ENCODE data around the gene ZFY. TPM values are rescaled to one million over a fixed set of nuclear protein-coding genes. Genes with fewer than 3 reads are reported as not detected.

ZFY gene
- total and polyA plus RNA-seq, 2 donors (not counting 1 experiment from before 2014, with no cell fraction given): 30.2 TPM; not detected in 1

GRCh38 chrY:3007967-3008366 is 72.8 kb downstream of the ZFY start:
- Histone ChIP-seq H3K27ac (ENCODE audit: low read length in 2 of 2) (no peak overlapping the region), H3K9ac (ENCODE audit: low read length) (no peak overlapping the region), H3K4me2 (replicated peaks; ENCODE audit: low read depth, low read length, poor library complexity, severe bottlenecking) (no peak overlapping the region), H3K36me3 (replicated peaks in 1 of 2; ENCODE audit: control extremely low read depth in 1 of 2, control insufficient read depth in 1 of 2, extremely low read depth in 1 of 2, insufficient read depth in 2 of 2, low read length in 1 of 2) (peaks cover 0 to 16% of the 10 kb centered on the region in 2 experiments), H3K4me3 (ENCODE audit: control extremely low read depth in 1 of 5, extremely low read depth in 1 of 5, insufficient read depth in 1 of 5, low read depth in 2 of 5, low read length in 4 of 5) (no peak overlapping the region), H3K27me3 (replicated peaks in 1 of 4; ENCODE audit: control extremely low read depth in 1 of 4, control insufficient read depth in 3 of 4, insufficient read depth in 4 of 4, low read length in 3 of 4) (no peaks in the 10 kb centered on the region), H3K79me2 (ENCODE audit: control insufficient read depth, insufficient read depth, low read length) (no peaks in the 10 kb centered on the region), H3K9me3 (ENCODE audit: control extremely low read depth in 1 of 3, control insufficient read depth in 2 of 3, insufficient read depth in 1 of 3, low read length in 2 of 3) (no peaks in the 10 kb centered on the region), H4K20me1 (ENCODE audit: control insufficient read depth, insufficient read depth, low read length, poor library complexity, severe bottlenecking) (no peaks in the 10 kb centered on the region), H2AFZ (ENCODE audit: insufficient read depth, low read depth, low read length, poor library complexity, severe bottlenecking) (no peak overlapping the region), H3K4me1 (ENCODE audit: control insufficient read depth in 2 of 2, insufficient read depth in 2 of 2, low read length in 2 of 2) (peaks cover 0 to 41% of the 10 kb centered on the region in 2 donors)
- H3K9me3 Mint-ChIP-seq (ENCODE audit: insufficient read depth): no peaks in the 10 kb centered on the region
- DNase-seq: no peak
- no peaks in the 10 kb centered on the region for H3K27me3 Mint-ChIP-seq
- ATAC-seq (ENCODE audit: low read depth): no peak
- CTCF ChIA-PET: no interaction called here
- intact Hi-C loops (cut with micrococcal nuclease): no loop called here
- POLR2A ChIA-PET: no interaction called here
- peaks cover 56% of the 10 kb centered on the region for H3K4me1 Mint-ChIP-seq
- no peak overlapping the region for H3K4me3 Mint-ChIP-seq
- TF ChIP-seq CTCF (IDR thresholded peaks at IDR 0.05) (no peak), EZH2 (IDR thresholded peaks at IDR 0.05; ENCODE audit: borderline replicate concordance, insufficient read depth, low read depth, low read length, poor library complexity, severe bottlenecking) (no peak)
- peak overlapping the region; percentile 50 for H3K27ac Mint-ChIP-seq

- Mint-ChIP-seq H3K4me1 (peaks cover 42% of the 10 kb centered on the region), H3K4me3 (no peak overlapping the region), H3K9me3 (ENCODE audit: insufficient read depth) (no peaks in the 10 kb centered on the region), H3K27ac (no peak overlapping the region), H3K27me3 (no peaks in the 10 kb centered on the region)
- no peak for TF ChIP-seq EZH2 (IDR thresholded peaks at IDR 0.05; ENCODE audit: borderline replicate concordance, insufficient read depth, low read depth, low read length, poor library complexity, severe bottlenecking)
- TF ChIP-seq CTCF (IDR thresholded peaks at IDR 0.05): no peak
- Histone ChIP-seq H3K36me3 (replicated peaks in 1 of 2; ENCODE audit: control extremely low read depth in 1 of 2, control insufficient read depth in 1 of 2, extremely low read depth in 1 of 2, insufficient read depth in 2 of 2, low read length in 1 of 2) (peaks cover 0 to 16% of the 10 kb centered on the region in 2 experiments), H3K4me1 (ENCODE audit: control insufficient read depth in 2 of 2, insufficient read depth in 2 of 2, low read length in 2 of 2) (peaks cover 0 to 26% of the 10 kb centered on the region in 2 donors), H2AFZ (ENCODE audit: insufficient read depth, low read depth, low read length, poor library complexity, severe bottlenecking) (no peak overlapping the region), H3K9ac (ENCODE audit: low read length) (no peak overlapping the region), H3K4me2 (replicated peaks; ENCODE audit: low read depth, low read length, poor library complexity, severe bottlenecking) (no peak overlapping the region), H4K20me1 (ENCODE audit: control insufficient read depth, insufficient read depth, low read length, poor library complexity, severe bottlenecking) (no peaks in the 10 kb centered on the region), H3K4me3 (ENCODE audit: control extremely low read depth in 1 of 5, extremely low read depth in 1 of 5, insufficient read depth in 1 of 5, low read depth in 2 of 5, low read length in 4 of 5) (no peak overlapping the region), H3K27me3 (replicated peaks in 1 of 4; ENCODE audit: control extremely low read depth in 1 of 4, control insufficient read depth in 3 of 4, insufficient read depth in 4 of 4, low read length in 3 of 4) (no peaks in the 10 kb centered on the region), H3K79me2 (ENCODE audit: control insufficient read depth, insufficient read depth, low read length) (no peaks in the 10 kb centered on the region), H3K27ac (ENCODE audit: low read length in 2 of 2) (no peak overlapping the region), H3K9me3 (ENCODE audit: control extremely low read depth in 1 of 3, control insufficient read depth in 2 of 3, insufficient read depth in 1 of 3, low read length in 2 of 3) (no peaks in the 10 kb centered on the region)
- DNase-seq: no peak
- ChIA-PET CTCF (no interaction called here), POLR2A (no interaction called here)
- no CpG with 5 or more reads among the region's 4 CpGs for WGBS (ENCODE audit: insufficient coverage)
- ATAC-seq (ENCODE audit: low read depth): no peak
- intact Hi-C loops (cut with micrococcal nuclease): no loop called here
These were observed 77.0 kb downstream of the ZFY start for GRCh38 chrY:3012226-3012625.

Measured in B cell (primary cell).